IPS-18c (cell line): ENCODE results near the gene MST1.
"Not testable (repeated sequence)": the region's sequence is repeated elsewhere in the genome, so short reads cannot be mapped to it uniquely, and the experiment has no call there.

Experiments used
- H3K4me3 ChIP-seq: 2 replicates; pipeline ENCODE4 v1.7.0; 2013; ENCODE audit warnings: low read depth, mild to moderate bottlenecking, low read length, moderate library complexity; ENCODE audit not compliant: insufficient read depth
- H3K9me3 ChIP-seq: one replicate; pipeline ENCODE4 v1.6.1; 2013; ENCODE audit warnings: mild to moderate bottlenecking, low read length, moderate library complexity; ENCODE audit not compliant: control insufficient read depth, insufficient read depth

The MST1 gene

GRCh38 chr3:49706456-49707112, 17.3 kb upstream of the MST1 start:
- Histone ChIP-seq H3K4me3 (no peak overlapping the region), H3K9me3 (no peaks in the 10 kb centered on the region)

- Histone ChIP-seq H3K4me3 (no peak overlapping the region), H3K9me3 (no peaks in the 10 kb centered on the region)
Measured at GRCh38 chr3:49705390-49705960, 16.2 kb upstream of the MST1 start.

GRCh38 chr3:49704629-49705028, 15.4 kb upstream of the MST1 start:
- Histone ChIP-seq H3K4me3 (no peak overlapping the region), H3K9me3 (no peaks in the 10 kb centered on the region)

GRCh38 chr3:49703956-49704355, 14.7 kb upstream of the MST1 start:
- no peak overlapping the region; the same call in 1 of the 2 replicates for H3K4me3 ChIP-seq
- no peaks in the 10 kb centered on the region for H3K9me3 ChIP-seq

GRCh38 chr3:49703443-49703927, 14.2 kb upstream of the MST1 start:
- Histone ChIP-seq H3K9me3 (no peaks in the 10 kb centered on the region), H3K4me3 (no peak overlapping the region; the same call in 1 of the 2 replicates)

GRCh38 chr3:49702672-49703071, 13.4 kb upstream of the MST1 start:
- Histone ChIP-seq H3K4me3 (no peak overlapping the region), H3K9me3 (no peaks in the 10 kb centered on the region)

GRCh38 chr3:49701388-49702077, 12.3 kb upstream of the MST1 start:
- no peak overlapping the region for H3K4me3 ChIP-seq

GRCh38 chr3:49700453-49701128, 11.3 kb upstream of the MST1 start:
- no peak overlapping the region for H3K4me3 ChIP-seq
- H3K9me3 ChIP-seq: no peaks in the 10 kb centered on the region

More at GRCh38 chr3:49701388-49702077, 12.3 kb upstream of the MST1 start:
- no peaks in the 10 kb centered on the region for H3K9me3 ChIP-seq

GRCh38 chr3:49700014-49700413, 10.7 kb upstream of the MST1 start:
- Histone ChIP-seq H3K9me3 (no peaks in the 10 kb centered on the region), H3K4me3 (no peak overlapping the region)

GRCh38 chr3:49699281-49699979, 10.2 kb upstream of the MST1 start:
- no peak overlapping the region for H3K4me3 ChIP-seq

GRCh38 chr3:49695350-49696015, 6.2 kb upstream of the MST1 start:
- H3K4me3 ChIP-seq: not testable (repeated sequence)

More at GRCh38 chr3:49699281-49699979, 10.2 kb upstream of the MST1 start:
- H3K9me3 ChIP-seq: no peaks in the 10 kb centered on the region

GRCh38 chr3:49694409-49695070, 5.3 kb upstream of the MST1 start:
- H3K9me3 ChIP-seq, H3K4me3 ChIP-seq: not testable (repeated sequence)

More at GRCh38 chr3:49695350-49696015, 6.2 kb upstream of the MST1 start:
- H3K9me3 ChIP-seq: not testable (repeated sequence)

- not testable (repeated sequence) for H3K9me3 ChIP-seq, H3K4me3 ChIP-seq
Measured at GRCh38 chr3:49691481-49691880, 2.2 kb upstream of the MST1 start.

- not testable (repeated sequence) for H3K4me3 ChIP-seq, H3K9me3 ChIP-seq
Measured at GRCh38 chr3:49690856-49691255, 1.6 kb upstream of the MST1 start.

- H3K9me3 ChIP-seq: not testable (repeated sequence)
- peak overlapping the region; percentile 77 for H3K4me3 ChIP-seq
Measured at GRCh38 chr3:49689908-49690624, 792 bp upstream of the MST1 start.
